ENCODE data around the gene SKI. TPM values are rescaled to one million over a fixed set of nuclear protein-coding genes. Genes with fewer than 3 reads are reported as not detected.

Gene SKI
- total RNA-seq, 1 donor from 2014 or later, result 110 TPM

- Mint-ChIP-seq H3K4me1 (peaks cover 38% of the 10 kb centered on the region), H3K9me3 (no peaks in the 10 kb centered on the region), H3K27me3 (ENCODE audit: low read depth) (no peaks in the 10 kb centered on the region), H3K27ac (peak overlapping the region; percentile 54), H3K4me3 (no peak overlapping the region), H3K36me3 (no peaks in the 10 kb centered on the region)
- TF ChIP-seq CTCF (IDR thresholded peaks at IDR 0.05; ENCODE audit: unreplicated experiment), result no peak
- DNase-seq (ENCODE audit: low spot score in 2 of 2, unreplicated experiment in 2 of 2), result no peak
Measured at GRCh38 chr1:2208309-2209239, 19.5 kb upstream of the SKI start.

GRCh38 chr1:2209400-2210083 lies 18.6 kb upstream of the SKI start:
- no peak for DNase-seq (ENCODE audit: low spot score in 2 of 2, unreplicated experiment in 2 of 2)
- H3K4me1 Mint-ChIP-seq, result peaks cover 38% of the 10 kb centered on the region
- no peaks in the 10 kb centered on the region for H3K27me3 Mint-ChIP-seq (ENCODE audit: low read depth)
- H3K9me3 Mint-ChIP-seq, result no peaks in the 10 kb centered on the region
- H3K27ac Mint-ChIP-seq, result peak overlapping the region; percentile 67
- no peak overlapping the region for H3K4me3 Mint-ChIP-seq
- H3K36me3 Mint-ChIP-seq, result no peaks in the 10 kb centered on the region
- TF ChIP-seq CTCF (IDR thresholded peaks at IDR 0.05; ENCODE audit: unreplicated experiment), result no peak

GRCh38 chr1:2210084-2210653 lies 17.9 kb upstream of the SKI start:
- Mint-ChIP-seq H3K4me1 (peaks cover 38% of the 10 kb centered on the region), H3K36me3 (no peaks in the 10 kb centered on the region), H3K27ac (peak overlapping the region; percentile 67), H3K4me3 (no peak overlapping the region), H3K27me3 (ENCODE audit: low read depth) (no peaks in the 10 kb centered on the region), H3K9me3 (no peaks in the 10 kb centered on the region)
- DNase-seq (ENCODE audit: low spot score in 2 of 2, unreplicated experiment in 2 of 2), result no peak
- TF ChIP-seq CTCF (IDR thresholded peaks at IDR 0.05; ENCODE audit: unreplicated experiment), result no peak

- H3K9me3 Mint-ChIP-seq, result no peaks in the 10 kb centered on the region
- no peak overlapping the region for H3K27ac Mint-ChIP-seq
- no peak for DNase-seq (ENCODE audit: low spot score in 2 of 2, unreplicated experiment in 2 of 2)
- no peak for TF ChIP-seq CTCF (IDR thresholded peaks at IDR 0.05; ENCODE audit: unreplicated experiment)
- H3K4me1 Mint-ChIP-seq, result peaks cover 38% of the 10 kb centered on the region
- H3K4me3 Mint-ChIP-seq, result no peak overlapping the region
- H3K27me3 Mint-ChIP-seq (ENCODE audit: low read depth), result no peaks in the 10 kb centered on the region
- no peaks in the 10 kb centered on the region for H3K36me3 Mint-ChIP-seq
Measured at GRCh38 chr1:2210786-2211185, 17.3 kb upstream of the SKI start.

- Mint-ChIP-seq H3K27me3 (ENCODE audit: low read depth) (no peaks in the 10 kb centered on the region), H3K4me3 (no peak overlapping the region), H3K4me1 (peaks cover 34% of the 10 kb centered on the region), H3K36me3 (no peaks in the 10 kb centered on the region), H3K9me3 (no peaks in the 10 kb centered on the region), H3K27ac (peak overlapping the region; percentile 95)
- no peak for DNase-seq (ENCODE audit: low spot score in 2 of 2, unreplicated experiment in 2 of 2)
- no peak for TF ChIP-seq CTCF (IDR thresholded peaks at IDR 0.05; ENCODE audit: unreplicated experiment)
Measured at GRCh38 chr1:2212274-2212531, 15.9 kb upstream of the SKI start.
